Activated CD4-positive, CD25-positive, alpha-beta regulatory T cell treated with anti-CD3 and anti-CD28 coated beads, Interleukin-2, amount 50 U/mL, for 24 hours (primary cell): ENCODE measurements around the gene TCN2.
"Not testable (repeated sequence)": the region's sequence is repeated elsewhere in the genome, so short reads cannot be mapped to it uniquely, and the experiment has no call there.

Experiments
- ATAC-seq, 2 donors: fragments of 150-1000 bp; cut with Tn5 transposase; one replicate each; pipeline ENCODE4 v1.10.0; 2021; ENCODE audit warnings: mild to moderate bottlenecking in 1 of 2, moderate library complexity in 1 of 2

The TCN2 gene

DNA sequence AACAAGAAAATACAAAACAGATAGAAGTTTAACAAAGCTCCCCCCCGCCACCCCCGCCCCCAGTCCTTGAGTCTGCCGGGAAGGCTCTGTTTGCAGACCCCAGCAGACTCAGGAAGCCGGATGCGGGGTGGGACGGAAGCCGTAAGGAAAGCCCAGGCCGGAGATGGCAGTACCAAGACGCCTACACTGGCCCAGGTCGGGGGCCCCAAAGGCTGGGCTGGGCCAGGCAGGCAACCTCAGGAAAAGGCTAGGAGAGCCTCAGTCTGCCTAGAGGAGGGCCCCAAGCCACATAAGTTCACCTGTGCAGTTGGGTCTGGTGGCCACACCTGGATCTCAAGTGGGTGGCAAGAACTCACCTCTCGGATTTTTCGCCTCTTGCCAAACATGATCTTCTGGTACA, 28.5 kb upstream of the TCN2 start:
- no peak for ATAC-seq

DNA sequence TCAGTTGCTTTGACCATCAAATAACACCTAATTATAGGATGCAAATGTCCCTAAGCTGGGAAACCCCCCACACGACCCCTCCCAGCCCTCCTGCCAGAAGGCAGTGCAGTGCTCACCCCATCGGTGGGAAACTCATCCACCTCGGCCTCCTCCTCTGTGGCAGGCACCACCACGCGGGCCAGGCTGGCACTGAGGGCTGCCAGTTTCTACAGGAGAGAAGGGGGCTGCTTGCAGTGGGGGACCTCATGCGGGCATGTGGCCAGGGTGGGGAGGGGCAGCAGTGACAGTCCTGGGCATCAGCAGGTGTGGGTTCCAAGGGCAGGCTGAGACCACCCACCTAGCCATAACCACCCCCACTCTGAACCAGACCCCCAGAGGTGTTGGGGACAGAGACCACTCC, 26.1 kb upstream of the TCN2 start:
- ATAC-seq: no peak

DNA sequence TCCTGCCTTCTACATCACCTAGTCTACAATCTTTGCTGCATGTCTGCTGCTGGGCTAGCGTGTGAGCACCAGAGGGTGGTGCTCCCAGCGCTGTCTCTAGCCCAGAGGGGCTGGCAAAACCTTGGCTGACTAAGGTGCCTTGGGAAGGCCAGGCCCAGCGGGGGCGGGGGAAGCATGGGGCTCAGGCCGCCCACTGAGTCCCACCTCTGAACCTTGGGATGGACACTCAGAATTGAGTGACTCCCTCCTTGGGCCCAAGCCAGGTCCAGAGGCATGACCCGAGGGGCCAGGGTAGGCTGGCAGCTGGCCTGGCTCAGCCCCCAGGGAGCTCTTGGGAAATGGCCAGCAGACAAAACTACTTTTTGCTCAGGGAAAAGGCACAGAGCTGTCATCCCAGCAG, 24.9 kb upstream of the TCN2 start:
- no peak for ATAC-seq

DNA sequence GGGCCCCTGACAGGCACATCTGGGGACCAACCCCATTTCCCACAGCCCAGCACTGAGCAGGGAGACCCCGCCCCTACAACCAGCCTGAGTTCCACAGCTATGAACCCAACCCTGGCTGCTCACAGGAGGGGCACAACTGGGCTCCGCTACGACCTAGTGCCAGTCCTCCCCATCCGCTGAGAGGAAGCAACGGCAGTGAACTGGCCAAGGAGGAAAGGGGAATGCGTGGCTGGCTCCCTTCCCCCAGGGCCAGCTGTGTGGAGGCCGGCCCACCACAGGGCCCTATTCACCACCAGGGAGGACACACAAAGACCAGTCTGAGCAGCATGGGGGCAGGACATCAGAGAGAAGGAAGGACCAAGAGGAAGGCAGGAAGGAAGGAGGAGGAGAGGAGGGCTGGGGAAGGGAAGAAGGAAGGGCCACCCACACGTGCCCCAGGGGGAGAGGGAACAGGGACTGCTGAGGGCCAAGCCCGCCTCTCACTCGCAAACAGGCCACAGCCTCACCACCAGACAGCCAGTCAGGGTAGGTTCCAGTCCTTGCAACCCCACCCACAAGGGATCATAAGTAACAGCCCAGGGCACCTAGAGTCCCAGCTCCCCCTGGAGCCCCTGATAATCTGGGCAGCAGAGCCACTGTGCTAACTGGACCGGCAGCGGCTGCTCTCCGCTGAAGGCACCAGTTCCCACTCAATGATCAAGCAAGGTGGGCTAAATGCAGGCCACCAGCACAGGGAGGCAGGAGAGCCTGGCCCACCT, 24.0 kb upstream of the TCN2 start:
- ATAC-seq: no peak

DNA sequence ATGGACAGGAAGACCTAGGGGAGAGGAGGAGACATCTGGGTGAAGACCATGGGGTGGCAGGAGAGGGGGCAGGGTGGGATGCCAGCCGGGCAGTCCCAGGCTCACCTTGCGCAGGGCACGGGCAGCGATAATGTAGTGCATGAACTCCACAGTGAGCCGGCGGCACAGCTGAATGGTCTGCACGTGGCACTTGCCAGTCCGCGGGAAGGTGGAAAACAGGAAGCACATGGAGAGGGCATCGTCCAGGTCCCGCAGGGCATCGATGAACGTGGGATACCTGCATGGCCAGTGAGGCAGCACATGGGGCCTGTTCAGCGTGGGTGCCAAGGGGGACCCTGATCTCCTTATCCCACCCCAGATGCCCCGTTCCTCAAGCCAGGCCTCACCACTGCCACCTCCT, 22.5 kb upstream of the TCN2 start:
- ATAC-seq: no peak

DNA sequence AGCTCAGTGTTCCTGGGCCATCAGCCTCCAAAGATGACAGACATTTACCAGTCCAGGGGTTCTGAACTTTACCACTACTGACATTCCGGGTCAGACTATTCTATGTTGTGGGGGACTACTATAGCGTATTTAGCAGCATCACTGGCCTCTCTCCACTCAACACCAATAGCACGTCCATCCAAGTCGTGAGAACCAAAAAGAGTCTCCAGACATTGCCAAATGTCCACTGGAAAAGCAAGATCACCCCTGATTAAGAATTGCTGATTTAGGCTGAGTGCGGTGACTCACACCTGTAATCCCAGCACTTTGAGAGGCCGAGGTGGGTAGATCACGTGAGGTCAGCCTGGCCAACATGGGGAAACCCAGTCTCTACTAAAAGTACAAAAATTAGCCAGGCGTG, 20.6 kb upstream of the TCN2 start:
- ATAC-seq: no peak

DNA sequence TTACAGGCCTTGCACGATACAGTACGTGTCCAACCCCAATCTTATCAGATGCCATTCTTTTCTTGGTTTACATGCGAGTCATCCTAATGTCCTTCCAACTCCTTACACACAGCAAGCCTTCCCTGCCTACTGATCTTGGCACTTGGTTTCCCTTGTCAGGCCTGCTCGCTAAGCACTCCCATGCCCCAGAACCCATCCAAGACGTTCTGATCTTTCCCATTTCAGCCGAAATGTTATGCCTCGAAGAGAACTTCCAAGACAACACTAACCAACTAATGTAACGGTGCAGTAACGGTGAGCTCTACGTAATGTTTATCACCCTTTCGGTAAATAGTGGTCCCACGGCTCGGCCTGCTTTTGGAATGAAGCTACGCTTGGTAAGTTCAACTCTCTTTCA, 15.8 kb upstream of the TCN2 start:
- ATAC-seq: no peak

DNA sequence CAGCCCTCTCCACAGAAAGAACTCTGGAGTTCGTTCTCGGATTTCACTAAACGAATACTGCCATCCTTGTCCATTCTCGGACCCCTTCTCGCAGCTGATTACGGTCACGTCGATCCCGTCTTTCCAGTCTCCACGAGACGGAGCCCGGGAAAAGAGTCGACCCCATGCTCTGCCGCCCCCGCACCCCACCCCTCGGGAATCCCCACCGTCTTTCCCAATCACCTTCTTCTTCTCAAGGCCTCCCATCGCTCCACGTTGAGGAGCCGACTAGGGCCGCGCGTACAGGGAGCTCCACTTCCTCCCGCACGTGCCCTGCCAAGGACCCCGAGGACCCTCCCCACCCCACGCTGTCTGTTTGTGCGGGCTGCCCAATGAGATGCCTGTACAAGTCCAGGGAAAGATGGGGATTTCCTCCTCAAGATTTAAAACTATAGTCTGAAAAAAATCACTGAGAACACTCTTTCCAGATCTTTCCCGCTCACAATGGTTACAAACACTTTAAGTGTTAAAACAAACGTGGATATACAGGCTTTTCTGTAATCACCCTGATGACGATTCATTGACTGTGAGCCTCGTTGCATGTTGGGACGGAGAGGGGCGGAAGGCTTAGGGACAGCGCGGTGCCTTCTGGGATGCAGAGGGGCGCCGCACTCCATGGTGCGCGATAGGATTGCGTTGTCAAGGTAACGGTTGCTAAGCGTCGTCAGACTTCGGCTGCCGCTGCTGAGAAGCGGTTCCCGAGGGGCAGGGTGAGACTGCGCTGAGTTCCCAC, 15.2 kb upstream of the TCN2 start, which contains the start of gene PES1:
Gene PES1 (minus strand): TSS at position 323 of the 772 bp plus-strand sequence. CDS start 77 bp downstream, at position 246.
- ATAC-seq: peak; percentile 100

DNA sequence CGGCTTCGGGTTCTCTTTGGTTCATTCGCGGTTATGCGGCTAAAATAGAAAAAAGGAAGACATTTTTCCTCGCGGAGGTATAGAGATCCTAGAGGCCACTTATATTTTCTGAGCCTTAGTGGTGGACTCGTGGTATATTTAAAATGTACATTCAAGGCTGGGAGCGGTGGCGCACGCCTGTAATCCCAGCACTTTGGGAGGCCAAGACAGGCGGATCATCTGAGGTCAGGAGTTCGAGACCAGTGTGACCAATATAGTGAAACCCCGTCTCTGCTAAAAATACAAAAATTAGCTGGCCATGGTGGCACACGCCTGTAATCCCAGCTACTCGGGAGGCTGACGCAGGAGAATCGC, 14.6 kb upstream of the TCN2 start:
- not testable (repeated sequence) for ATAC-seq

DNA sequence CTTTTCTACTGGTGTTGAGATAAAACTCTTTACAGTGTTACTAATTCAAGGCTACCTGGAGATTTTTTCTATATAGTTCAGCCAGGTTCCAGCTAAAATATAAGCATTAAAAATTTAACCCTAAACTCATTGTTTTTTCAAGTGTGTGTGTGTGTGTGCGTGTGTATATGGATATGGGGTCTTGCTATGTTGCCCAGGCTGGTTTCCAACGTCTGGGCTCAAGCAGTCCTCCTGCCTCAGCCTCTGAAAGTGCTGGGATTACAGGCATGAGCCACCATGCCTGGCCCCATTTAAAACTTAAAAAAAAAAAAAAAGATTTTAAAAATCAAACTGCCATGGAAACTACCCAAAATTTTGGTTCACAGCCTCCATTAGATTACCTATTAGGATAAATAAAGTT, 10.8 kb upstream of the TCN2 start:
- no peak for ATAC-seq

DNA sequence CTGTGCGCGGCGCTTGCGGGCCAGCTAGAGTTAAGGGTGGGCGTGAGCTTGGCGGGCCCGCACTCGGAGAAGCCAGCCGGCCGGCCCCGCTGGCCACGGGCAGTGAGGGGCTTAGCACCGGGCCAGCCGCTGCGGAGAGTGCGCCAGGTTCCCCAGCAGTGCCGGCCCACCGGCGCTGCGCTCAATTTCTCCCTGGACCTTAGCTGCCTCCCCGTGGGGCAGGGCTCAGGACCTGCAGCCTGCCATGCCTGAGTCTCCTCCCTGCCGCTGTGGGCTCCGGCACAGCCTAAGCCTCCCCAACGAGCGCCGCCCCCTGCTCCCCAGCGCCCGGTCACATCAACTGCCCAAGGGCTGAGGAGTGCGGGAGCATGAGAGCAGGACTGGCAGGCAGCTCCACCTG, 10.1 kb upstream of the TCN2 start:
- ATAC-seq: no peak

DNA sequence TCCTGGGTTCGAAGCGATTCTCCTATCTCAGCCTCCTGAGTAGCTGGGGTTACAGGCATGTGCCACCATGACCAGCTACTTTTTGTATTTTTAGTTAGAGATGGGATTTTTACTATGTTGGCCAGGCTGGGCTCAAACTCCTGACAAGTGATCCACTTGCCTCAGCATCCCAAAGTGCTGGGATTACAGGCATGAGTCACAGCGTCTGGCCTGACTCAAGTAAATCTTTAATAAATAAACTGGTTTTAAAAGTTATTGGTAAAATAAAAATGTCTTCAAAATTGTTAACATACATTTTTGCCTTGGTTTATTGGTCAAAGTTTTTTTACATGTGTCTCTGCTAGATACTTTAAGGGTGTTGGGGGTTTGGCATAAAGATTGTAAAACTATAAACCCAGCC, 8.0 kb upstream of the TCN2 start:
- no peak for ATAC-seq

DNA sequence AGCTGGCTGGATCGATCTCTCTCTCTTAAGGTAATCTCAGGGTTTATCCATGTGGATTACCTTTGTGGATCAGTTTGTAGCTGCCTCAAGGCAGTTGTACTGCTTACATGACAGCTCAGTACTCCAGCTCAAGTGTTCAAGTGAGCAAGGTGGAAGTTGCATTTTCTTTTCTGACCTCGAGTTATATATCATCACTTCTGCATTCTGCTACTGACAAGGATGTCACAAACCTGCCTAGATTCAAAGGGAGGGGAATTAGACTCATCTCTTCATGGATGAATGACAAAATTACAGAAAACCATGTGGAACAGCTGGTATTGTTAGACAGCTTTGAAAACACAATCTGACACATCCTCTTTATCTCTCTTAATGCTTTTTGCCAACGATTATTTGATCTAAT, 6.1 kb upstream of the TCN2 start:
- no peak for ATAC-seq

DNA sequence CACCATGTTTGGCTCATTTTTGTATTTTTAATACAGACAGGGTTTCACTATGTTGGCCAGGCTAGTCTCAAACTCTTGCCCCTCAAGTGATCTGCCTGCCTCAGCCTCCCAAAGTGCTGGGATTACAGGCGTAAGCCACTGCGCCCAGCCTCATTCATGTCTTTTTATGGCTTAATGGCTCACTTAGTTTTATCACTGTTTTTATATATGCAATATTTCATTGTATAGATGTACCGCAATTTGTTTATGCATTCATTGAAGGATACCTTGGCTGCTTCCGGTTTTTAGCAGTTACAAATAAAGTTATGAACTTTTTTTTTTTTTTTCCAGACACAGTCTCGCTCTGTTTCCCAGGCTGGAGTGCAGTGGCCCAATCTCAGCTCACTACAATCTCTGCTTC, 5.5 kb upstream of the TCN2 start:
- ATAC-seq: no peak

DNA sequence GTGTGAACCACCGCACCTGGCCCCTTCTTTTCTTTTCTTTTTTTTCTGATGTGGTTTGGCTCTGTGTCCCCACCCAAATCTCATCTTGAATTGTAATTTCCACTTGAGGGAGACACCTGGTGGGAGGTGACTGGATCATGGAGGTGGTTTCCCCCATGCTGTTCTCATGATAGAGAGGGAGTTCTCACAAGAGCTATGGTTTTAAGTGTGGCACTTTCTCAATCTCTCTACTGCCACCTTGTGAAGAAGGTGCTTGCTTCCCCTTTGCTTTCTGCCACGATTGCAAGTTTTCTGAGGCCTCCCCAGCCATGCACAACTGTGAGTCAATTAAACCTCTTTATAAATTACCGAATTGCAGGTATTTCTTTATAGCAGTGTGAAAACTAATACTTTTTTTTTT, 4.9 kb upstream of the TCN2 start:
- no peak for ATAC-seq

DNA sequence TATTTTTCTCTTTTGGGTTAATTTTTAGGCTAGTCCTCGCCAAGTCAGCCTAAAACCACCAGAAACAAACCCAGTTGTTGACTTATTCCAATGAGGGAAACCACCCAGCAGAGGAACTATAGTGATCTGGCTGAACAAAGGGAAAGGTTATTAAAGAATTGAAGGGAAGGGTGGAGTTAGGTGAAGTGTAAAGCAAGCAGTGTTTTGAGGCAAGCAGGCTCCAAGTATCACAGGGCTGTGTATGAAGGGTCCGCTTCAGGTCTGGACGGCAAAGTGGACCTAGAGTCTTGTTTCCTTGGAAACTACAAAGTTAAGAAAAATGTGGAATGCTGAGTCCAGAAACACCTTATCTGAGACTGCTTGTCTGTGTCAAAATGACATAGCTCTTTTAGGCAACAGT, 3.2 kb upstream of the TCN2 start:
- ATAC-seq: no peak

DNA sequence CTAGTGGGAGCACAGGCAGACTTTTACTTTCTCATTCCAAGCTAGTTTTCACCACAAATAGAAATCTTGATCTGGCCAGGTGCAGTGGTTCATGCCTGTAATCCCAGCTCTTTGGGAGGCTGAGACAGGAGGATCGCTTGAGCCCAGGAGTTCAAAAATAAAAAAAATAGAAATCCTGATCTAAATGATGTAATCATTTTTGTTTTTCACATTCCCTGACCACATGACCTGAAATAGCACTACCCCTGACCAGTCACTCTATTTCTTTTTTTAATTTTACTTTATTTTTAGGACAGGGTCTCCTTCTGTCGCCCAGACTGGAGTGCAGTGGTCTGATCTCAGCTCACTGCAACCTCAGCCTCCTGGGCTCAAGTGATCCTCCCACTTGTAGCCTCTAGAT, 2.3 kb upstream of the TCN2 start:
- no peak for ATAC-seq

DNA sequence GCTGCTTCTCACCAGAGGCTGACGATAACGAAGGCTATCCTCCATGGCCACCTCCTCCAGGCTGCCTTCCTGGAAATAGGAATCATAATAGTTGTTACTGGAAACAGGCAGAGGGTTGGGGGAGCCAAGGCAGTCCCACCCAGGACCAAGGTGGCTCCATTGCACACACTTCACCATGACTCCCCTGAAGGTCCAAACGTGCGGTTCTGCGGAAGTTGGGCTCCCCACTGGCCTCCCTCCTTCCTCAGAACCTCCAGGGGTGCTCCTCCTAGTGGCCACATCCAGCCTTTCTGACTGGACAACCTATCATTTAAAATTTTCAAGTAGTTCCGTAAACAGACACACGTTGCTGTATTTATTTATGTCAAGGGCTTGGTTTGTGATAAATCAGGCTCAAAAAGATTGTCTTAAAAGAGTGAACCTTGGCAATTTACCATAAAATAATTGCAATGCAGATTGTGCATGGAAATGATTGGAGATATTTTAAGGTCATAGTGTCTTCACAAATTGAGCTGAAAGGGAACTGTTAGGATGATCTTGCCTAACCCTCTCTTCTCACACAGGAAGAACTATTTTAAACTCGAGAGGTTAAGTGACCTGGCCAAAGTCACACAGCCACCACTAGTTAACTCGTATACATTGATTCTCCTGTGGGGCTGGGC, 1.4 kb upstream of the TCN2 start:
- ATAC-seq: peak; percentile 37

DNA sequence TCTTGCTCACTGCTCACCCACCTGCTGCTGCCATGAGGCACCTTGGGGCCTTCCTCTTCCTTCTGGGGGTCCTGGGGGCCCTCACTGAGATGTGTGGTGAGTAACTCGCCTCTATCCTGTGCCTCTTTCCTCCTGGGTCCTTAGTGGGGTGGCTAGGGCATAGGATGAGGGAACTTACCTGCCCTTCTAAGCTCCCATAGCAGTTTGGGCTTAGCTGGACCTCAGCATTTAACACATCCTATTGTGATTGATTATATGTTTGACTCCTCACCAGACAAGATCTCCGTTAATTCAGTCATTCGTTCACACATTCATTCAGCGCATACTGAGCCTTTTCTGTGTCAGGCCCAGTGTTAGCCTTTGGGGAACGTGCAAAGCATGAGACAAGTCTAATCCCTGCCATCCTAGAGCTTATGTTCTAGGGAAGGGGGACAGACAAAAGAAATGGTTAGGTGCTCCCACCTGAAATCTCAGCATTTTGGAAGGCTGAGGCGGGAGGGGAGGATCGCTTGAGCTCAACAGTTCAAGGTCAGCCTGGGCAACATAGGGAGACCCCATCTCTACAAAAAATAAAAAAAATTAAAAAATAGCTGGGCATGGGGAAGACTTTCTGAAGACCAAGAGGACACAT, 441 bp downstream of the TCN2 start:
- no peak for ATAC-seq

DNA sequence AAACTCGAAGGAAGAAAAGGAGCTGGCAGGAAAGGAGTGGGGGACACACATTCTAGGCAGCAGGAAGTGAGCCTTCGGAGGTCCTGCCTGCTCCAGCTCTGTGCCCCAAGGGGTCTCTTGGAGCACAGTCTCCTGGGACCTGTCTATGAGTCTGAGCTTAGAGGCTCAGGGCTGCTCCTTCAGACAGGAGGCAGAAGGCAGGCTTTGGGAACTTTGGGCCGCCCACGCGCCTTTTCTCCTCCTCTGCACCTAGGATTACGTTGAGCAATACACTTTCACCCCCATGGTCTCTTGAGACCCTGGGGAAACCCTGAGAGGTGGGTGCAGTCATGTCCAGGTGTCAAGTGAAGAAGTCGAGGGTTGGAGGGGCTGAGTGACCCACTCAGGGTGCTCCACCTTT, 965 bp downstream of the TCN2 start:
- ATAC-seq: no peak

DNA sequence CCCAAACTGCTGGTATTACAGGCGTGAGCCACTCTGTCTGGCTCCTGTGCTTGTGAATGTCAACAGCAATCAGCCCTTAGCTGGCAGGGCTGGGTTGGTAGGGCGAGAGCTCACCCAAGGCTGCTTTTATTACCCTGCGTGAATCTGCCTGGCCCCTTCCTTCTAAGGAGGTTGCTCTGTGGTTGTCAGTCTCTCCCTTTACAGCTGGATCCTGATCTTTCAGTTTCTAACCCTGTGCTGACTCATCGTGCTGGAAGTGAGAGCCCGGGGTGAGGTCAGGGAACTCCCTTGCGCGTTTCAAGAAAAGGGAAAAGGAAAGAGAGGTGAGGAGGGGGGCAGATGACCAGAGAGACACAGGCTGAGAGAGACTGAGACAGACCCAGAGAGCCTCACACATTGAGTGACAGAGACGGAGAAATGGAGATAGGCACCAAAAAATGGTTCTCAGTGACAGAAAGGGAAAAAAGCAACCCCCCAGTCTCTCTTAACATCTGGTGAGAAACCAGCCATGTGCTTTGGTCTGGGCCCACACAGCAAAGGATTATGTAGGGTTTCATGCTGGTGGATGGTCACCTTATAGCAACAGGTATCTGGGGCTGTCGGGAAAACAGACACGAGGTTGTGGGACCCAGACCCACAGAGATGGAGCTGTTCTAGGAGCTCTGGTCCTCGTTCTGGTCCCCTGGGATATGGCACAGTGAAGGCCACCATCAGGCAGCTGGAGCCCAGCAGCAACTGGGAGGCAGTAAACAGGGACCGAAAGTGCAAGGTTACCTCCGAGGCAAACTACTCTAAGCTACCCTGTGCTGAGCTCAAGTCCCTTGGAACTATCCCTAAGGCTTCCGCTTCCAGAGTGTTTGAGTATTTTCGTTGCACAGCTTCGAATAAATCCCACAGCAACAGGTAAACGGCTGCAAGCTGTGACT, 2.5 kb downstream of the TCN2 start:
- peak; percentile 42 to 52 for ATAC-seq

DNA sequence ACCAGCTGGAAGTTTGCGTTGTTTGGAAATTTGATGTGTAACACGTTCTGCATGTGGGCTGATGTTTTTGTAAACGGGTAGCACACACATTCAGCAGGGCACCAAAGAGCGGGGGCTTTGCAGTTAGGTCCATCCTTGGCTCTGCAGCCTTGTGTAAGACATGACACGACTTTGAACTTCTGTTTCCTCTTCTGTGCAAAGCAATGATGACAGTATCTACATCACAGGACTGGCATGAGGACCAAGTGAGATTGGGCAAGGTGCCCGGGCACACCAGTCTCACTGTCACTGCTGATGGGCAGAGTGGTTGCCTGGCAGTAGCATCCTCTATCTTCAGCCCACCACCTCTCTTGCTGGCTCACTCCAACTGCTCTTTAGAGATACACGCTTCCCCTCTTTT, 3.3 kb downstream of the TCN2 start:
- ATAC-seq: no peak
